Mesendoderm (in vitro differentiated cells): ENCODE data around the gene THY1.
A peak's percentile ranks its signal among the peaks of the same experiment; 100 is the strongest.

Experiments used
- DNase-seq: peaks from one replicate; pipeline ENCODE4 v3.0.0; 2013
- H2AK5ac ChIP-seq: 2 replicates; pipeline ENCODE4 v1.6.1; 2013; ENCODE audit warnings: low read length, inconsistent platforms
- H2BK120ac ChIP-seq: 2 replicates; pipeline ENCODE4 v1.6.1; 2013; ENCODE audit warnings: low read depth, mild to moderate bottlenecking, low read length, moderate library complexity, mixed read lengths
- H2BK15ac ChIP-seq: replicated peaks from 2 replicates; pipeline ENCODE4 v1.6.1; 2013; ENCODE audit warnings: low read depth, mild to moderate bottlenecking, moderate library complexity
- H2BK5ac ChIP-seq: 2 replicates; pipeline ENCODE4 v1.6.1; 2013; ENCODE audit warnings: low read length, inconsistent platforms
- H3K18ac ChIP-seq: 2 replicates; pipeline ENCODE4 v1.6.1; 2013; ENCODE audit warnings: mild to moderate bottlenecking, low read length, mixed read lengths
- H3K23ac ChIP-seq: one replicate; pipeline ENCODE4 v1.6.1; 2013; ENCODE audit warnings: low read length
- H3K27ac ChIP-seq: 2 replicates; pipeline ENCODE4 v1.5.1; 2013; ENCODE audit warnings: low read depth, mild to moderate bottlenecking, inconsistent platforms, low read length, moderate library complexity
- H3K27me3 ChIP-seq: 2 replicates; pipeline ENCODE4 v1.6.1; 2013; ENCODE audit warnings: low read length, control low read depth, mild to moderate bottlenecking, inconsistent platforms; ENCODE audit not compliant: insufficient read depth, poor library complexity
- H3K36me3 ChIP-seq: 2 replicates; pipeline ENCODE4 v1.6.1; 2013; ENCODE audit warnings: low read length, inconsistent platforms; ENCODE audit not compliant: control insufficient read depth, insufficient read depth
- H3K4ac ChIP-seq: one replicate; pipeline ENCODE4 v1.6.1; 2013; ENCODE audit warnings: low read depth, mild to moderate bottlenecking, low read length, moderate library complexity
- H3K4me1 ChIP-seq: 2 replicates; pipeline ENCODE4 v1.6.1; 2013; ENCODE audit warnings: low read depth, low read length, inconsistent platforms; ENCODE audit not compliant: control insufficient read depth
- H3K4me2 ChIP-seq: 2 replicates; pipeline ENCODE4 v1.6.1; 2013; ENCODE audit warnings: low read length
- H3K4me3 ChIP-seq: 2 replicates; pipeline ENCODE4 v1.5.1; 2013; ENCODE audit warnings: mild to moderate bottlenecking, low read length
- H3K56ac ChIP-seq: one replicate; pipeline ENCODE4 v1.6.1; 2013; ENCODE audit warnings: low read length
- H3K79me1 ChIP-seq: 2 replicates; pipeline ENCODE4 v1.6.1; 2013; ENCODE audit warnings: low read length, inconsistent platforms
- H3K79me2 ChIP-seq: 2 replicates; pipeline ENCODE4 v1.6.1; 2013; ENCODE audit warnings: mild to moderate bottlenecking, low read length; ENCODE audit not compliant: control insufficient read depth, insufficient read depth
- H3K9ac ChIP-seq: 2 replicates; pipeline ENCODE4 v1.6.1; 2013; ENCODE audit warnings: low read length, inconsistent platforms
- H4K5ac ChIP-seq: one replicate; pipeline ENCODE4 v1.6.1; 2013; ENCODE audit warnings: low read length
- H4K8ac ChIP-seq: one replicate; pipeline ENCODE4 v1.6.1; 2013; ENCODE audit warnings: low read depth, mild to moderate bottlenecking, control low read depth, low read length, moderate library complexity
- WGBS: extraction: QIAGEN DNeasy Blood & Tissue Kit; methylation state at CpG from one replicate; pipeline ENCODE4 v1.1.7; 2013; ENCODE audit warnings: low lambda C conversion rate, missing lambda C conversion rate; ENCODE audit not compliant: insufficient coverage; ENCODE audit errors: extremely low coverage; 5-methylcytosine and 5-hydroxymethylcytosine counted together

The THY1 gene

GRCh38 chr11:119378851-119379465, 44.0 kb downstream of the THY1 start:
- no peaks in the 10 kb centered on the region for H3K27me3 ChIP-seq
- H2BK5ac ChIP-seq, result peak overlapping the region; percentile 72
- DNase-seq, result peak; percentile 87
- H4K8ac ChIP-seq, result no peak overlapping the region
- peak overlapping the region; percentile 66 for H2BK120ac ChIP-seq
- H3K27ac ChIP-seq, result peak overlapping the region; percentile 86
- peak overlapping the region; percentile 77 for H3K4ac ChIP-seq
- H2BK15ac ChIP-seq, result no peak overlapping the region
- no peaks in the 10 kb centered on the region for H3K36me3 ChIP-seq
- WGBS, result no CpG with 5 or more reads among the region's 10 CpGs
- peak overlapping the region; percentile 79 for H3K56ac ChIP-seq
- peak overlapping the region; percentile 7 for H3K18ac ChIP-seq
- H3K9ac ChIP-seq, result peak overlapping the region; percentile 56
- no peak overlapping the region for H3K23ac ChIP-seq
- no peak overlapping the region for H2AK5ac ChIP-seq
- peak overlapping the region; percentile 14 for H3K4me2 ChIP-seq
- H3K79me2 ChIP-seq, result no peaks in the 10 kb centered on the region
- no peaks in the 10 kb centered on the region for H3K79me1 ChIP-seq
- no peak overlapping the region for H3K4me3 ChIP-seq
- peaks cover 41% of the 10 kb centered on the region for H3K4me1 ChIP-seq
- H4K5ac ChIP-seq, result no peak overlapping the region

GRCh38 chr11:119377961-119378667, 44.9 kb downstream of the THY1 start:
- H2AK5ac ChIP-seq, result peak overlapping the region; percentile 1
- H3K4me2 ChIP-seq, result no peak overlapping the region
- no peak overlapping the region for H3K23ac ChIP-seq
- no peak overlapping the region for H4K8ac ChIP-seq
- peak overlapping the region; percentile 23 for H2BK5ac ChIP-seq
- H2BK120ac ChIP-seq, result no peak overlapping the region
- no peaks in the 10 kb centered on the region for H3K27me3 ChIP-seq
- H3K27ac ChIP-seq, result peak overlapping the region; percentile 41
- H3K4me3 ChIP-seq, result no peak overlapping the region
- H3K4me1 ChIP-seq, result peaks cover 41% of the 10 kb centered on the region
- H3K79me1 ChIP-seq, result no peaks in the 10 kb centered on the region
- H3K9ac ChIP-seq, result no peak overlapping the region
- H3K4ac ChIP-seq, result no peak overlapping the region
- WGBS, result no CpG with 5 or more reads among the region's 6 CpGs
- no peaks in the 10 kb centered on the region for H3K36me3 ChIP-seq
- no peaks in the 10 kb centered on the region for H3K79me2 ChIP-seq
- H3K56ac ChIP-seq, result peak overlapping the region; percentile 79
- H3K18ac ChIP-seq, result peak overlapping the region; percentile 44
- H4K5ac ChIP-seq, result no peak overlapping the region
- H2BK15ac ChIP-seq, result no peak overlapping the region
- peak; percentile 96 for DNase-seq

GRCh38 chr11:119377112-119377901, 45.7 kb downstream of the THY1 start:
- H3K27me3 ChIP-seq, result no peaks in the 10 kb centered on the region
- peak overlapping the region; percentile 41 for H3K27ac ChIP-seq
- H4K5ac ChIP-seq, result no peak overlapping the region
- no peak overlapping the region for H3K9ac ChIP-seq
- no peak overlapping the region for H3K23ac ChIP-seq
- no peak overlapping the region for H3K4me2 ChIP-seq
- no peak overlapping the region for H2BK15ac ChIP-seq
- no peaks in the 10 kb centered on the region for H3K79me2 ChIP-seq
- peak overlapping the region; percentile 64 for H2BK5ac ChIP-seq
- no peaks in the 10 kb centered on the region for H3K79me1 ChIP-seq
- H3K4ac ChIP-seq, result peak overlapping the region; percentile 56
- no peak overlapping the region for H3K4me3 ChIP-seq
- DNase-seq, result peak; percentile 51
- H3K18ac ChIP-seq, result peak overlapping the region; percentile 44
- H3K56ac ChIP-seq, result peak overlapping the region; percentile 72
- no peak overlapping the region for H2BK120ac ChIP-seq
- H2AK5ac ChIP-seq, result peak overlapping the region; percentile 80
- no CpG with 5 or more reads among the region's 12 CpGs for WGBS
- H3K4me1 ChIP-seq, result peaks cover 41% of the 10 kb centered on the region
- no peaks in the 10 kb centered on the region for H3K36me3 ChIP-seq
- no peak overlapping the region for H4K8ac ChIP-seq

GRCh38 chr11:119376197-119376847, 46.6 kb downstream of the THY1 start:
- Histone ChIP-seq H3K36me3 (no peaks in the 10 kb centered on the region), H4K8ac (no peak overlapping the region), H2BK120ac (no peak overlapping the region), H2BK15ac (no peak overlapping the region), H3K4me1 (peaks cover 39% of the 10 kb centered on the region), H3K27me3 (no peaks in the 10 kb centered on the region), H4K5ac (no peak overlapping the region), H3K4ac (no peak overlapping the region), H2AK5ac (peak overlapping the region; percentile 30), H3K79me1 (no peaks in the 10 kb centered on the region), H3K23ac (no peak overlapping the region), H3K18ac (no peak overlapping the region), H3K9ac (no peak overlapping the region), H3K56ac (peak overlapping the region; percentile 73), H3K4me2 (no peak overlapping the region), H2BK5ac (peak overlapping the region; percentile 12), H3K27ac (no peak overlapping the region), H3K4me3 (no peak overlapping the region), H3K79me2 (no peaks in the 10 kb centered on the region)
- no CpG with 5 or more reads among the region's 11 CpGs for WGBS
- DNase-seq, result no peak

GRCh38 chr11:119375337-119376196, 47.4 kb downstream of the THY1 start:
- DNase-seq, result peak; percentile 68
- Histone ChIP-seq H3K79me2 (no peaks in the 10 kb centered on the region), H2BK120ac (no peak overlapping the region), H3K27ac (no peak overlapping the region), H3K4me3 (no peak overlapping the region), H2AK5ac (peak overlapping the region; percentile 30), H3K18ac (no peak overlapping the region), H3K27me3 (no peaks in the 10 kb centered on the region), H2BK5ac (peak overlapping the region; percentile 12), H3K4me2 (no peak overlapping the region), H3K4ac (peak overlapping the region; percentile 39), H3K4me1 (peaks cover 39% of the 10 kb centered on the region), H3K9ac (no peak overlapping the region), H4K5ac (no peak overlapping the region), H2BK15ac (no peak overlapping the region), H3K36me3 (no peaks in the 10 kb centered on the region), H3K56ac (peak overlapping the region; percentile 73), H3K79me1 (no peaks in the 10 kb centered on the region), H4K8ac (no peak overlapping the region), H3K23ac (peak overlapping the region; percentile 75)
- WGBS, result no CpG with 5 or more reads among the region's 14 CpGs
